SK-N-SH treated with all-trans-retinoic acid at 6 μM for 48 hours (cell line): ENCODE data around the gene SP100.

ENCODE experiments used
- ATAC-seq: fragments of 200-7000 bp; cut with Tn5 transposase; 3 replicates; pipeline ENCODE4 v1.9.1; 2020; ENCODE audit warnings: mild to moderate bottlenecking, moderate library complexity
- BACH2 ChIP-seq: fragments of 250-450 bp; sonication (Bioruptor Pico); IDR thresholded peaks from 2 replicates; pipeline ENCODE4 v1.9.0; 2021; ENCODE audit warnings: mild to moderate bottlenecking, borderline replicate concordance
- CSDC2 ChIP-seq: fragments of 250-450 bp; sonication (Bioruptor Pico); IDR thresholded peaks from 2 replicates; pipeline ENCODE4 v1.5.0; 2020; ENCODE audit warnings: mild to moderate bottlenecking, moderate library complexity
- CSRNP3 ChIP-seq: fragments of 250-450 bp; sonication (Bioruptor Pico); IDR thresholded peaks from 2 replicates; pipeline ENCODE4 v1.5.1; 2021; ENCODE audit warnings: mild to moderate bottlenecking, moderate library complexity
- ESRRG ChIP-seq: fragments of 250-450 bp; sonication (Bioruptor Pico); IDR thresholded peaks from 2 replicates; pipeline ENCODE4 v1.6.1; 2021; ENCODE audit warnings: mild to moderate bottlenecking
- ISL1 ChIP-seq: fragments of 250-450 bp; sonication (Bioruptor Pico); IDR thresholded peaks from 2 replicates; pipeline ENCODE4 v2.1.2; 2022; ENCODE audit warnings: mild to moderate bottlenecking, moderate library complexity
- OSR1 ChIP-seq: fragments of 250-450 bp; sonication (Bioruptor Pico); IDR thresholded peaks from 2 replicates; pipeline ENCODE4 v1.8.0; 2022; ENCODE audit warnings: moderate library complexity, mild to moderate bottlenecking, inconsistent platforms
- PATZ1 ChIP-seq: fragments of 250-450 bp; sonication (Bioruptor Pico); IDR thresholded peaks from 2 replicates; pipeline ENCODE4 v1.8.0; 2020; ENCODE audit warnings: mild to moderate bottlenecking, moderate library complexity, borderline replicate concordance
- PPARA ChIP-seq: fragments of 250-450 bp; sonication (Bioruptor Pico); IDR thresholded peaks from 2 replicates; pipeline ENCODE4 v1.5.0; 2020; ENCODE audit warnings: mild to moderate bottlenecking, borderline replicate concordance
- RARB ChIP-seq: fragments of 250-450 bp; sonication (Bioruptor Pico); IDR thresholded peaks from 2 replicates; pipeline ENCODE4 v1.8.0; 2021; ENCODE audit warnings: mild to moderate bottlenecking, moderate library complexity
- SNAI2 ChIP-seq: fragments of 250-450 bp; sonication (Bioruptor Pico); IDR thresholded peaks from 2 replicates; pipeline ENCODE4 v1.5.0; 2020; ENCODE audit warnings: mild to moderate bottlenecking, moderate library complexity
- ZC3H10 ChIP-seq: fragments of 250-450 bp; sonication (Bioruptor Pico); IDR thresholded peaks from 2 replicates; pipeline ENCODE4 v1.5.1; 2021; ENCODE audit warnings: mild to moderate bottlenecking, moderate library complexity
- ZNF70 ChIP-seq: fragments of 450-650 bp; formaldehyde crosslinking; IDR thresholded peaks from 2 replicates; pipeline ENCODE4 v1.5.0; 2020; ENCODE audit warnings: mild to moderate bottlenecking, moderate library complexity
- TF ChIP-seq, protein P1 (sequence below): fragments of 250-450 bp; sonication (Bioruptor Pico); IDR thresholded peaks from 2 replicates; pipeline ENCODE4 v1.5.1; 2020; ENCODE audit warnings: low read depth, mild to moderate bottlenecking, moderate library complexity
- TF ChIP-seq, protein P2 (sequence below): fragments of 250-450 bp; sonication (Bioruptor Pico); IDR thresholded peaks from 2 replicates; pipeline ENCODE4 v1.5.0; 2020; ENCODE audit warnings: mild to moderate bottlenecking, moderate library complexity

SP100 gene

DNA sequence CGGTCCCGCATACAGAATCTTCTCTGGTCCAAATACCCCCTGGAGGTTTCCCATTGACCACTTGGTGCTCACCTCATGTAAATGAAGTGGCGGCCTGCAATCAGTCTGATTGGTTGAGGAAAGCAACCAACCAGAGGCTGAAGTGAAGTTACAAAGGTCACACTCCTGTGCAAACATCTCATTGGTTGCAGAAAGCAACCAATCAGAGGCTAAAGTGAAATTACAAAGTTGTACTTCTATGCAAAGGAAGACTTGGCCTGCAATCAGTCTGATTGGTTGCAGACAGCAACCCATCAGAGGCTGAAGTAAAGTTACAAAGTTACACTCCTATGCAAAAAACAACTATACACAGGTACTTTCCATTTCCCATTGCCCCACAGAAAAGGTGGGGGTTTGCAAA lies 2.5 kb upstream of the SP100 start:
- TF ChIP-seq CSDC2 (CRISPR knock-in tag), result no peak
- no peak for TF ChIP-seq CSRNP3 (CRISPR knock-in tag)
- no peak for TF ChIP-seq ZC3H10
- TF ChIP-seq PATZ1 (CRISPR knock-in tag), result no peak
- TF ChIP-seq ZNF70 (CRISPR knock-in tag), result no peak
- TF ChIP-seq SNAI2 (CRISPR knock-in tag), result no peak
- no peak for TF ChIP-seq OSR1 (CRISPR knock-in tag)
- ATAC-seq, result no peak

- no peak for ATAC-seq
- TF ChIP-seq SNAI2 (CRISPR knock-in tag) (no peak), ISL1 (CRISPR knock-in tag) (no peak), PPARA (CRISPR knock-in tag) (no peak), ESRRG (no peak), BACH2 (CRISPR knock-in tag) (no peak), PATZ1 (CRISPR knock-in tag) (no peak), ZNF70 (CRISPR knock-in tag) (no peak), RARB (CRISPR knock-in tag) (no peak)
- TF ChIP-seq, protein P1, sequence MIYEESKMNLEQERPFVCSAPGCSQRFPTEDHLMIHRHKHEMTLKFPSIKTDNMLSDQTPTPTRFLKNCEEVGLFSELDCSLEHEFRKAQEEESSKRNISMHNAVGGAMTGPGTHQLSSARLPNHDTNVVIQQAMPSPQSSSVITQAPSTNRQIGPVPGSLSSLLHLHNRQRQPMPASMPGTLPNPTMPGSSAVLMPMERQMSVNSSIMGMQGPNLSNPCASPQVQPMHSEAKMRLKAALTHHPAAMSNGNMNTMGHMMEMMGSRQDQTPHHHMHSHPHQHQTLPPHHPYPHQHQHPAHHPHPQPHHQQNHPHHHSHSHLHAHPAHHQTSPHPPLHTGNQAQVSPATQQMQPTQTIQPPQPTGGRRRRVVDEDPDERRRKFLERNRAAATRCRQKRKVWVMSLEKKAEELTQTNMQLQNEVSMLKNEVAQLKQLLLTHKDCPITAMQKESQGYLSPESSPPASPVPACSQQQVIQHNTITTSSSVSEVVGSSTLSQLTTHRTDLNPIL (CRISPR knock-in tag), result no peak
- TF ChIP-seq, protein P2, sequence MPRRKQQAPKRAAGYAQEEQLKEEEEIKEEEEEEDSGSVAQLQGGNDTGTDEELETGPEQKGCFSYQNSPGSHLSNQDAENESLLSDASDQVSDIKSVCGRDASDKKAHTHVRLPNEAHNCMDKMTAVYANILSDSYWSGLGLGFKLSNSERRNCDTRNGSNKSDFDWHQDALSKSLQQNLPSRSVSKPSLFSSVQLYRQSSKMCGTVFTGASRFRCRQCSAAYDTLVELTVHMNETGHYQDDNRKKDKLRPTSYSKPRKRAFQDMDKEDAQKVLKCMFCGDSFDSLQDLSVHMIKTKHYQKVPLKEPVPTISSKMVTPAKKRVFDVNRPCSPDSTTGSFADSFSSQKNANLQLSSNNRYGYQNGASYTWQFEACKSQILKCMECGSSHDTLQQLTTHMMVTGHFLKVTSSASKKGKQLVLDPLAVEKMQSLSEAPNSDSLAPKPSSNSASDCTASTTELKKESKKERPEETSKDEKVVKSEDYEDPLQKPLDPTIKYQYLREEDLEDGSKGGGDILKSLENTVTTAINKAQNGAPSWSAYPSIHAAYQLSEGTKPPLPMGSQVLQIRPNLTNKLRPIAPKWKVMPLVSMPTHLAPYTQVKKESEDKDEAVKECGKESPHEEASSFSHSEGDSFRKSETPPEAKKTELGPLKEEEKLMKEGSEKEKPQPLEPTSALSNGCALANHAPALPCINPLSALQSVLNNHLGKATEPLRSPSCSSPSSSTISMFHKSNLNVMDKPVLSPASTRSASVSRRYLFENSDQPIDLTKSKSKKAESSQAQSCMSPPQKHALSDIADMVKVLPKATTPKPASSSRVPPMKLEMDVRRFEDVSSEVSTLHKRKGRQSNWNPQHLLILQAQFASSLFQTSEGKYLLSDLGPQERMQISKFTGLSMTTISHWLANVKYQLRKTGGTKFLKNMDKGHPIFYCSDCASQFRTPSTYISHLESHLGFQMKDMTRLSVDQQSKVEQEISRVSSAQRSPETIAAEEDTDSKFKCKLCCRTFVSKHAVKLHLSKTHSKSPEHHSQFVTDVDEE (CRISPR knock-in tag), result no peak
These were observed 1.7 kb upstream of the SP100 start for GRCh38 chr2:230414302-230414701.

DNA sequence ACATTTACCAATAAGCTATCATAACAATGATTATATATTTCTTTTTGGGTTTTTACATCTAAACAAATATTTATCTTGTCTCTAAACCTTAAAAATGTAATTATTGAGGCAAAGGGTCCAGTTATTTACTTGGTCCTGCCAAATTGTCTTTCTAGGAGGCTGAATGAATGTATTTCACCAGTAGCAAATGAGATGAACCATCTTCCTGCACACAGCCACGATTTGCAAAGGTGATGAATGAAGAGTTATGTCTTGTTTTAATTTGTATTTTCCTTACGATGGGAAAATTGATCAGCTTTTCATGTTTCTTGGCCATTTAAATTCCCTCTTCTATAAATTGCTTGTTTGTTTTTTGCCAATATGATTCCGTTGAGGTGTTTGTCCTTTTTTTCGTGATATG lies 1.4 kb downstream of the SP100 start:
- no peak for ATAC-seq

More for the DNA sequence above, 1.4 kb downstream of the SP100 start:
- TF ChIP-seq, protein P2 (CRISPR knock-in tag), result no peak
- TF ChIP-seq ISL1 (CRISPR knock-in tag), result no peak
